Measurements from ENCODE around the gene LMAN1L. TPM values are rescaled to one million over a fixed set of nuclear protein-coding genes. Genes with fewer than 3 reads are reported as not detected.

The LMAN1L gene
- total RNA-seq, 1 donor from 2014 or later = 0.75 TPM

- Mint-ChIP-seq H3K27ac (peak overlapping the region; percentile 100), H3K4me1 (ENCODE audit: low read depth) (peaks cover 88% of the 10 kb centered on the region), H3K36me3 (ENCODE audit: low read depth) (peaks cover 5% of the 10 kb centered on the region), H3K27me3 (ENCODE audit: insufficient read depth) (no peaks in the 10 kb centered on the region), H3K9me3 (no peaks in the 10 kb centered on the region), H3K4me3 (peak overlapping the region; percentile 96)
- peak; percentile 64 for DNase-seq (ENCODE audit: low spot score)
- intact Hi-C loops (cut with micrococcal nuclease) = loop anchor here (1.0 to 2.0 kb wide), 2 partner anchors 10 to 290 kb away; no protein-coding TSS in a partner anchor
Observed at GRCh38 chr15:74776821-74777768, 35.5 kb upstream of the LMAN1L start.

- Mint-ChIP-seq H3K9me3 (no peaks in the 10 kb centered on the region), H3K27me3 (ENCODE audit: insufficient read depth) (no peaks in the 10 kb centered on the region), H3K4me3 (peak overlapping the region; percentile 96), H3K4me1 (ENCODE audit: low read depth) (peaks cover 81% of the 10 kb centered on the region), H3K27ac (peak overlapping the region; percentile 100), H3K36me3 (ENCODE audit: low read depth) (peaks cover 6% of the 10 kb centered on the region)
- no peak for DNase-seq (ENCODE audit: low spot score)
- intact Hi-C loops (cut with micrococcal nuclease) = loop anchor here (1.0 to 2.0 kb wide), 2 partner anchors 9 to 289 kb away; no protein-coding TSS in a partner anchor
Observed at GRCh38 chr15:74777769-74778598, 34.7 kb upstream of the LMAN1L start.

DNA sequence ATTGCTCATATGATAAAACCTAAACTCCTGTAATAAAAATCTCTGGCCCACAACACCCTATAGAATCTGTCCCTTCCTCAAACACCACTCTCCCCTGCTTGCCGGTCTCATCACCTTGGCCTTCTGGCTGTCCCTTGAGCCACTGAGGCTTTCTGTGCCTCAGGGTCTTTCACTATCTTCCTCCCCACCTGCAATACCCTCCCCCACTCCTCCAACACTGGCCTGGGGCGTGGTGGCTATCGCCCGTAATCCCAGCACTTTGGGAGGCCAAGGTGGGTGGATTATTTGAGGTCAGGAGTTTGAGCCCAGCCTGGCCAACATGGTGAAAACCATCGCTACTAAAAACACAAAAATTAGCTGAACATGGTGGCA, 34.0 kb upstream of the LMAN1L start:
- Mint-ChIP-seq H3K4me3 (peak overlapping the region; percentile 96), H3K36me3 (ENCODE audit: low read depth) (peaks cover 12% of the 10 kb centered on the region), H3K9me3 (no peaks in the 10 kb centered on the region), H3K27me3 (ENCODE audit: insufficient read depth) (no peaks in the 10 kb centered on the region), H3K27ac (peak overlapping the region; percentile 100), H3K4me1 (ENCODE audit: low read depth) (peaks cover 75% of the 10 kb centered on the region)
- no peak for DNase-seq (ENCODE audit: low spot score)
- intact Hi-C loops (cut with micrococcal nuclease) = no loop called here

DNA sequence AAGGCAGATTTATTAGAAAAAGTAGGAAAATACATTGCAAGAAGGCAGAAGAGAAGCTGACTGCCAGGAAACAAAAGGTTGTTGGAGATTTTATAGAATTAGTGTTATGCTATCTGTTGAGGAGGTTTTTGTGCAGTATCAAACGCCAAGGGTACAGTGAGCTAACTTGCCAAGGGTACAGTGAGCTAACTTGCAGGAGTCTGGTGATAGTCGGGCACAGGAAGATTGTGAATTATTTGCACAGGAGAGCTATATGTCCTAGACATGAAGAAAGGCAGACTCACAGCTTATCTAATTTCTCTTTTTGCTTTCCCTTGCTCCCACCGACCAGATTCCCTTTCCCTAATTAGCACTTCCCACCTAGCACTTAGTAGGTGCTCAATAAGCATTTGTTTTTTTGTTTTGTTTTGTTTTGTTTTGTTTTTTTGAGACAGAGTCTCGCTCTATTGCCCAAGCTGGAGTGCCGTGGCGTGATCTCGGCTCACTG, 33.4 kb upstream of the LMAN1L start:
- no peak for DNase-seq (ENCODE audit: low spot score)
- H3K27ac Mint-ChIP-seq = peak overlapping the region; percentile 100
- no peaks in the 10 kb centered on the region for H3K9me3 Mint-ChIP-seq
- no peaks in the 10 kb centered on the region for H3K27me3 Mint-ChIP-seq (ENCODE audit: insufficient read depth)
- H3K4me3 Mint-ChIP-seq = peak overlapping the region; percentile 96
- peaks cover 13% of the 10 kb centered on the region for H3K36me3 Mint-ChIP-seq (ENCODE audit: low read depth)
- H3K4me1 Mint-ChIP-seq (ENCODE audit: low read depth) = peaks cover 69% of the 10 kb centered on the region
- intact Hi-C loops (cut with micrococcal nuclease) = no loop called here

- Mint-ChIP-seq H3K4me3 (peak overlapping the region; percentile 96), H3K4me1 (ENCODE audit: low read depth) (peaks cover 67% of the 10 kb centered on the region), H3K27ac (peak overlapping the region; percentile 100), H3K36me3 (ENCODE audit: low read depth) (peaks cover 24% of the 10 kb centered on the region), H3K9me3 (no peaks in the 10 kb centered on the region), H3K27me3 (ENCODE audit: insufficient read depth) (no peaks in the 10 kb centered on the region)
- intact Hi-C loops (cut with micrococcal nuclease) = loop anchor here (1.0 to 10.0 kb wide), 9 partner anchors 8 to 844 kb away; partner anchors contain the start of genes CLK3, MPI, SCAMP2 and SNUPN
- no peak for DNase-seq (ENCODE audit: low spot score)
Observed at GRCh38 chr15:74780523-74781430, 31.9 kb upstream of the LMAN1L start.

DNA sequence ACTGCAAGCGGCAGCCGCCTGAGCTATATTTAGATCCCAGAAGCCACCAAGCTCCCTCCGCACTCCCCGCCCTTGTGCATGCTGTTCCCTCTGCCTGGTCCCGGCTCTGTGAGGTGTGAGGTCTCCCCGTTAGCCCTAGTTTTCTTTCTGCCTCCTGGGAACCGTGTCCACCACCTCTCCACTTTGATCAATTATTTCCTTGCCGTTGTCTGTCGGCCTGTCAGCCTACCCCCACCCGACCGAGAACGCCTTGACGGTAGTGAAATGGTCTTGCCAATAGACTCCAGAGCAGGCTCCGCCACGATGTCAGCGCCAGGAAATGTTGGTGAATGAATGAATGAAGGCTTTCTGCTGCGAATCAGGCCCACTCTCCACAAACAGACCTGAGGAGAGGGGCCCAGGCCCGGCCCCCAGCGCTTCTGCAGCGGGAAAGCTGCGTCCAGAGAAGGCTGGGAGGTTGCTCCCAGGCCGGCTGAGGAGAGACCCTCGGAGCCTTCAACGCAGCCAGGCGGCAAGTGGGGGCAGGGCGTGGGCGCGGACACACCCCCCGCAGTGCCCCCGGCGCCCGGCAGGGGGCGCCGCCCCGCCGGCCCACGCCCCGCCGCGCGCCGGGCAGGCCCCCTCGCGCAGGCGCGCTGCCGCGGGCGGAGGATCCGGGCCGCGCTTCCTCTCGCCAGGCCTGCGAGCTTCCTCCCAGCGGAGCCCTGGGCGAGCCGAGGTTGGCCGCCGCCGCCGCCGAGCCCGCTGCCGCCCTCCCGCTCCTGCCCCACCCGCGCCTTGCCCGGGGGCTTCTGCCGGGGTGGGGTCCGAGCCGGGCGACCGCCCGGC, 31.0 kb upstream of the LMAN1L start, which contains the start of gene CSK:
Gene CSK (plus strand): TSS at position 650 of the 828 bp plus-strand sequence. CDS start 16,218 bp downstream, outside the sequence.
- intact Hi-C loops (cut with micrococcal nuclease) = loop anchor here (1.0 to 10.0 kb wide), 7 partner anchors 19 to 843 kb away; partner anchors contain the start of genes CLK3, MPI, SCAMP2 and SNUPN
- Mint-ChIP-seq H3K27me3 (ENCODE audit: insufficient read depth) (no peaks in the 10 kb centered on the region), H3K9me3 (no peaks in the 10 kb centered on the region), H3K27ac (peak within 1 kb of the TSS; percentile 100), H3K36me3 (ENCODE audit: low read depth) (peaks cover 29% of the 10 kb centered on the region), H3K4me1 (ENCODE audit: low read depth) (peaks cover 62% of the 10 kb centered on the region), H3K4me3 (peak within 1 kb of the TSS; percentile 96)
- DNase-seq (ENCODE audit: low spot score) = peak; percentile 78

- Mint-ChIP-seq H3K27ac (peak overlapping the region; percentile 85), H3K4me1 (ENCODE audit: low read depth) (peaks cover 60% of the 10 kb centered on the region), H3K36me3 (ENCODE audit: low read depth) (peaks cover 27% of the 10 kb centered on the region), H3K27me3 (ENCODE audit: insufficient read depth) (no peaks in the 10 kb centered on the region), H3K4me3 (peak overlapping the region; percentile 86), H3K9me3 (no peaks in the 10 kb centered on the region)
- intact Hi-C loops (cut with micrococcal nuclease) = loop anchor here (1.0 to 10.0 kb wide), 4 partner anchors 110 to 842 kb away; partner anchors contain the start of genes CLK3, COX5A, MPI and SNUPN
- no peak for DNase-seq (ENCODE audit: low spot score)
Observed at GRCh38 chr15:74782259-74783071, 30.2 kb upstream of the LMAN1L start.

GRCh38 chr15:74783072-74783807, 29.4 kb upstream of the LMAN1L start:
- intact Hi-C loops (cut with micrococcal nuclease) = loop anchor here (1.0 to 10.0 kb wide), 4 partner anchors 109 to 842 kb away; partner anchors contain the start of genes CLK3, COX5A, MPI and SNUPN
- Mint-ChIP-seq H3K9me3 (no peaks in the 10 kb centered on the region), H3K27me3 (ENCODE audit: insufficient read depth) (no peaks in the 10 kb centered on the region), H3K36me3 (ENCODE audit: low read depth) (peaks cover 29% of the 10 kb centered on the region), H3K27ac (peak overlapping the region; percentile 85), H3K4me1 (ENCODE audit: low read depth) (peaks cover 60% of the 10 kb centered on the region), H3K4me3 (peak overlapping the region; percentile 86)
- no peak for DNase-seq (ENCODE audit: low spot score)

GRCh38 chr15:74783808-74784175, 28.8 kb upstream of the LMAN1L start:
- Mint-ChIP-seq H3K36me3 (ENCODE audit: low read depth) (peaks cover 32% of the 10 kb centered on the region), H3K4me1 (ENCODE audit: low read depth) (peaks cover 60% of the 10 kb centered on the region), H3K27me3 (ENCODE audit: insufficient read depth) (no peaks in the 10 kb centered on the region)

More at GRCh38 chr15:74783808-74784175, 28.8 kb upstream of the LMAN1L start:
- Mint-ChIP-seq H3K9me3 (no peaks in the 10 kb centered on the region), H3K4me3 (peak overlapping the region; percentile 86), H3K27ac (peak overlapping the region; percentile 85)
- intact Hi-C loops (cut with micrococcal nuclease) = loop anchor here (1.0 to 10.0 kb wide), 4 partner anchors 109 to 841 kb away; partner anchors contain the start of genes CLK3, COX5A, MPI and SNUPN
- no peak for DNase-seq (ENCODE audit: low spot score)

Data from activated T-helper 1 cell treated with anti-CD3 and anti-CD28 coated beads, Interleukin-12 subunit alpha, Interleukin-12 subunit beta, Interleukin-2, Interleukin-4 antibody, amounts not matched to agents 30 ng/mL and 10 ng/mL and 1 ng/mL, durations not matched to agents 14 hours and 24 hours and 36 hours (primary cell).